GM12875 (cell line): ENCODE data around the gene HOXB9.

ENCODE experiments used
- H3K4me3 ChIP-seq: one replicate; pipeline ENCODE4 v1.5.1; 2011; ENCODE audit warnings: low read depth, low read length, control low read depth
- TF ChIP-seq, protein P1 (sequence below): IDR thresholded peaks from 2 replicates; pipeline ENCODE4 v1.5.1; 2011; ENCODE audit warnings: low read depth, mild to moderate bottlenecking, control low read depth, inconsistent platforms, low read length, moderate library complexity, borderline replicate concordance; ENCODE audit not compliant: insufficient read depth

The HOXB9 gene

GRCh38 chr17:48605991-48606891, 19.9 kb downstream of the HOXB9 start:
- no peak overlapping the region for H3K4me3 ChIP-seq
- TF ChIP-seq, protein P1, sequence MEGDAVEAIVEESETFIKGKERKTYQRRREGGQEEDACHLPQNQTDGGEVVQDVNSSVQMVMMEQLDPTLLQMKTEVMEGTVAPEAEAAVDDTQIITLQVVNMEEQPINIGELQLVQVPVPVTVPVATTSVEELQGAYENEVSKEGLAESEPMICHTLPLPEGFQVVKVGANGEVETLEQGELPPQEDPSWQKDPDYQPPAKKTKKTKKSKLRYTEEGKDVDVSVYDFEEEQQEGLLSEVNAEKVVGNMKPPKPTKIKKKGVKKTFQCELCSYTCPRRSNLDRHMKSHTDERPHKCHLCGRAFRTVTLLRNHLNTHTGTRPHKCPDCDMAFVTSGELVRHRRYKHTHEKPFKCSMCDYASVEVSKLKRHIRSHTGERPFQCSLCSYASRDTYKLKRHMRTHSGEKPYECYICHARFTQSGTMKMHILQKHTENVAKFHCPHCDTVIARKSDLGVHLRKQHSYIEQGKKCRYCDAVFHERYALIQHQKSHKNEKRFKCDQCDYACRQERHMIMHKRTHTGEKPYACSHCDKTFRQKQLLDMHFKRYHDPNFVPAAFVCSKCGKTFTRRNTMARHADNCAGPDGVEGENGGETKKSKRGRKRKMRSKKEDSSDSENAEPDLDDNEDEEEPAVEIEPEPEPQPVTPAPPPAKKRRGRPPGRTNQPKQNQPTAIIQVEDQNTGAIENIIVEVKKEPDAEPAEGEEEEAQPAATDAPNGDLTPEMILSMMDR, result no peak

DNA sequence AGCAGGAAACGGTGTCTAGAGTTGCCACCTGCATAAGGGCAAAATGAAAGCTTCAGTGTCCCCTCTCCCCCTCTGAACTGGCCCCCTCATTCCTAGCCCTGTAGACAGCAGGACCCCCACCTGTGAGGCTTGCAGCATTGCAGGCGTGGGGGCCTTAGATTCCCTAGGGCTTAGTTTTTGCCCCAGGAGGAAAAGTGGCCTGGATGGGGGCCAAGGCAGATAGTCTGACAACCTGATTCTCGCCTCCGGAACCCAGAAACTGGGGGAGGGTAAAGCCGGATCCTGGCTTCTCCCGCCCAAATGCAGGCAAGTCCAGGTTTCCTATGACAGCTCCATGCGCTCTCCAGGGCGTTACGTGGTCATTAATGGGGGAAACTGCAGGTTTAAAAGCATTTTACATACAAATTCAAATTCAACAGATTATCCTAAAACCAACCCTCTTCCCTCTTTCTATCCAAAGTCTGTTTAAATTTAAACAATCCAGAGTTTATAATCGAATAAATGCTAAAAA, 20.7 kb downstream of the HOXB9 start:
- no peak overlapping the region for H3K4me3 ChIP-seq
- TF ChIP-seq, protein P1, result no peak

DNA sequence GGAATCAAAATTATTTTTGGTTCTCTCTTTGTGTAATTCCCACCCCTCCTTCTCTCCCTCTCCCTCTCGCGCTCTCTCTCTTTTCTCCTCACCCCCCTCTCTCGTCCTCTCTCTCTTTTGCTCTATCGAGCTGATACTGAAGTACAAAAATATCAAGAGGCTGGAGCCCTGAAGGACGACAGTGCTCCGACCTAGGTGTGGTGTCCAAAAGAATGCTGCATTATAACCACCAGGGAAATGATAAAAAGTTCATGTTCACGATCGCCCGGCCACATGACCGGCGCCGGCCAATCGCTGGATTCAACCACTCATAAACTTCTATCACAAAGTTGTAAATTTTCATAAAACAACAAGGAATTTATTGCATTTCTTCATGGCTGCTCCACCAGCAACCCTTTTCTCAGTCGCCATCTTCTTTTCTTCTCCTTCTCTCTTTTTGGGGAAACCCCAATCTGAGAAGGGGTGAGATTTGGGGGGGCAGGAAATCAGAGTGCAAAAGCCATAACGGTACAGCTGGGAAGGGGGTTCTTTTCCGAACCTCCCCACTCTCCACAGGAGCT, 21.3 kb downstream of the HOXB9 start, which contains the start of gene HOXB6:
Gene HOXB6, minus strand, starts transcription at position 217 of the 560 bp plus-strand sequence. CDS start 6,836 bp downstream, outside the sequence.
- TF ChIP-seq, protein P1, result no peak
- H3K4me3 ChIP-seq, result no peak within 1 kb of the TSS

GRCh38 chr17:48603959-48604769, 22.0 kb downstream of the HOXB9 start:
- TF ChIP-seq, protein P1, result no peak
- no peak overlapping the region for H3K4me3 ChIP-seq

DNA sequence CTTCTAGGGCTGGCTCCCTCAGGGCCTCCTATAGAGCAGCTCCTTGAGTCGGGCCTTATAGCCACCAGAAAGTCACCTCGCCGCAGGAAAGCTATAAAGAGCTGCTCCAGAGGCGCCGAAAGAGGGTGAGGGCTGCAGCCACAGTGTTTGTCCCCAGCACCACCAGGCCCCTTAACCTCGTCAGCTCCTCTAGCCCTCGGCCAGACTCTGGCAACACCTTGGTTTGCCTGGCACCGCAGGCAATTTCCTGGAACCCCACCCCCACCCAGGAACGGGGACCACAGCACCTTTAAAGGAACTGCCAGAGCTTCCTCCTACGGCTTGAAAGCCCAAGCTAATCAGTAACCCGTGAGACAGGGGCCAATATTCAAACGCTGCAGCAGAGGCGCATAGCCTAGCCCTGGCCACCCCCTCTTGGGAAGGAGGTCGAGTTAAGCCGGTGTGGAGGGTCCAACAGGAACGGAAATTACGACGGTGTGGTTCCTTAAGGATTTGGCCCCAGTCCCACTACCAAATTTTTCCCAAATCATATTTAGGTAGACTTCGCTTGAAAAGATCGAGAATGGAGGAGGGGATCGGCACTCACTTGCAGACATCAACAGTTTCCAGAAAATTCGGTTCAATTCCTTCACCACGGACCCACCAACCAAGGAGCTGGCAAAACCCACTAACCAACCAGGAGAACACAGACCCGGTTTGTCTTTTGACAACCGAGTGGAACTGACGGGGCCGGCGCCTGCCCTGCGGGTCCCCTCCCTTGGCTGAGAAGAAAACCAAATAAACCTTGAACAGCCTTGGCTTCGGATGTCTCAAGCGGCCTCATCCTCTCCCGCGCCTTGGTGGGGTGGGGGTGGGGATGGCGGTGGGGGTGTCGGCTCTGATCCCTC, 24.4 kb downstream of the HOXB9 start:
- TF ChIP-seq, protein P1, result no peak
- H3K4me3 ChIP-seq, result no peak overlapping the region

DNA sequence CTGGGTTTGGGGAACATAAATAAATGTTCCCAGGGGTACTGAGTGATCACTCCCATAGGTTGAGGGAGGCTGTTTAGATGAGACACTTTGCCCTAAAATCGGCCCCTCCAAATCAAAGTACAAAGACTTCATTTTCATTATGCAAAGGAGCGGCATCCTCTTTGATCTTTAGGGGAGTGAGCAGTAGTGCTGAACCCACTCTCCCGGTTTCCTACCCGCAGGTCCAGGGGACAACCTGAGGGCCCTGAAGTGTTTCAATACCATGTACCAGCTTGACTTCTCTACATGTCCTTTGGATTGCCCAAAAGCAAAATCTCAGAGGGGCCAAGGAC, 25.0 kb downstream of the HOXB9 start:
- TF ChIP-seq, protein P1, result no peak
- no peak overlapping the region for H3K4me3 ChIP-seq
